ENCODE data around the gene TCP11. TPM values are rescaled to one million over a fixed set of nuclear protein-coding genes. Genes with fewer than 3 reads are reported as not detected.

TCP11 gene
- total and polyA plus RNA-seq, 3 experiments from 2014 or later: not detected

- Histone ChIP-seq H3K36me3 (ENCODE audit: insufficient read depth, low read length) (no peaks in the 10 kb centered on the region), H3K27ac (ENCODE audit: low read depth, low read length) (no peak overlapping the region), H3K4me1 (ENCODE audit: insufficient read depth, low read length) (no peaks in the 10 kb centered on the region), H3K4me3 (ENCODE audit: low read length) (no peak overlapping the region), H3K27me3 (ENCODE audit: insufficient read depth, low read length, poor library complexity, severe bottlenecking) (no peaks in the 10 kb centered on the region), H3K9me3 (ENCODE audit: low read length) (no peaks in the 10 kb centered on the region)
- POLR2A ChIA-PET: interaction anchor here (0.6 kb wide), 1 partner anchor 202 kb away, joined by 7 read pairs; no protein-coding TSS in a partner anchor
- peaks cover 0 to 44% (median 14%) of the 10 kb centered on the region in 3 donors for H3K36me3 Mint-ChIP-seq
- H3K9me3 Mint-ChIP-seq: no peaks in the 10 kb centered on the region
- DNase-seq: no peak
- H3K4me3 Mint-ChIP-seq: no peak overlapping the region
- H3K27me3 Mint-ChIP-seq: no peaks in the 10 kb centered on the region
- no peaks in the 10 kb centered on the region for H3K4me1 Mint-ChIP-seq
- H3K27ac Mint-ChIP-seq: peak overlapping the region in 1 of 8 donors; percentile 50
- CTCF ChIA-PET: no interaction called here
These were observed 69.0 kb downstream of the TCP11 start for GRCh38 chr6:35072051-35072697.

- peak overlapping the region in 1 of 8 donors; percentile 24 for H3K27ac Mint-ChIP-seq
- no peak overlapping the region for H3K4me3 Mint-ChIP-seq
- H3K4me1 Mint-ChIP-seq: no peaks in the 10 kb centered on the region
- H3K9me3 Mint-ChIP-seq: no peaks in the 10 kb centered on the region
- H3K36me3 ChIP-seq (ENCODE audit: insufficient read depth, low read length): no peaks in the 10 kb centered on the region
- ChIA-PET POLR2A (no interaction called here), CTCF (no interaction called here)
- no peak overlapping the region for H3K27ac ChIP-seq (ENCODE audit: low read depth, low read length)
- H3K27me3 ChIP-seq (ENCODE audit: insufficient read depth, low read length, poor library complexity, severe bottlenecking): no peaks in the 10 kb centered on the region
- no peaks in the 10 kb centered on the region for H3K9me3 ChIP-seq (ENCODE audit: low read length)
- DNase-seq: no peak
- H3K27me3 Mint-ChIP-seq: no peaks in the 10 kb centered on the region
- no peaks in the 10 kb centered on the region for H3K4me1 ChIP-seq (ENCODE audit: insufficient read depth, low read length)
- H3K36me3 Mint-ChIP-seq: peaks cover 0 to 41% (median 10%) of the 10 kb centered on the region in 3 donors
- H3K4me3 ChIP-seq (ENCODE audit: low read length): no peak overlapping the region
These were observed 69.7 kb downstream of the TCP11 start for GRCh38 chr6:35071347-35071994.

DNA sequence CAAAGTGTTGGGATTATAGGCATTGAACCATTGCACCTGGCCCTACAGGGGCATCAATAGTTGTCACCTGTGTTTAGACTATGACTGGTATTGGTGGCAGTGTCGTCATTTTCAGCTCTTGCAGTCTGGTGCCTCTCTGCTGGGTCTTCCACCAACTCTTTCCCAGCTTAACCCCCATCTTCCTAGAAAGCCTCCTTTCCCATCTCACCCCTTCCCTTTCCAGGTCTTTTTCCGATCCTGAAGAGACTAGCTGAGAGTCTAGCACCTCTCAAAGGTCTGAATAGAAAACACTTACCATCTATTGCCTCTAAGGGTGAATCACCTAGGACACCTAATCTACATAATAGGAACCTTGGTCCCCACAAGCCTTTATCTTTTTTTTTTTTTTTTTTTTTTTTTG, 71.0 kb downstream of the TCP11 start:
- Histone ChIP-seq H3K4me3 (ENCODE audit: low read length) (no peak overlapping the region), H3K27me3 (ENCODE audit: insufficient read depth, low read length, poor library complexity, severe bottlenecking) (no peaks in the 10 kb centered on the region), H3K36me3 (ENCODE audit: insufficient read depth, low read length) (no peaks in the 10 kb centered on the region), H3K9me3 (ENCODE audit: low read length) (no peaks in the 10 kb centered on the region), H3K4me1 (ENCODE audit: insufficient read depth, low read length) (no peaks in the 10 kb centered on the region), H3K27ac (ENCODE audit: low read depth, low read length) (no peak overlapping the region)
- CTCF ChIA-PET: no interaction called here
- Mint-ChIP-seq H3K9me3 (no peaks in the 10 kb centered on the region), H3K27me3 (no peaks in the 10 kb centered on the region), H3K4me3 (no peak overlapping the region), H3K36me3 (peaks cover 0 to 43% (median 10%) of the 10 kb centered on the region in 3 donors), H3K27ac (no peak overlapping the region), H3K4me1 (no peaks in the 10 kb centered on the region)
- POLR2A ChIA-PET: no interaction called here
- no peak for DNase-seq

DNA sequence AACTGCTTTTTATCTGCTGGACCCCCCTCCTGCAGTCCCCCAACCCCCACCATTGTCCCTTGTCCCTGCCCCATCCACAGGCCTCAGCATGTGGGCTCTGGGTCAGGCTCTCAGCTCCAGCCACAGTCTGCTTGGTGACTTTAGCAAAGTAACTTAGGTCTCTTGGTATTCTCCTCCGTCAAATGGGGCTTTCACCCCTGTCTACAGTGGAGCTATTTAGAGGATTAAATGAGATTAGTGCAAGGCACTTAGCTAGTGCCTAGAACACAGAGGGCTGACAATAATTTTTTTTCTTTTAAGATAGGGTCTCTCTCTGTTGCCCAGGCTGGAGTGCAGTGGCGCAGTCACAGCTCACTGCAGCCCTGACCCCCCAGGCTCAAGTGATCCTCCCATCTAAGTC, 71.9 kb downstream of the TCP11 start:
- no peak for DNase-seq
- no peaks in the 10 kb centered on the region for H3K36me3 ChIP-seq (ENCODE audit: insufficient read depth, low read length)
- no peaks in the 10 kb centered on the region for H3K9me3 ChIP-seq (ENCODE audit: low read length)
- ChIA-PET CTCF (no interaction called here), POLR2A (no interaction called here)
- no peaks in the 10 kb centered on the region for H3K27me3 ChIP-seq (ENCODE audit: insufficient read depth, low read length, poor library complexity, severe bottlenecking)
- H3K27ac Mint-ChIP-seq: no peak overlapping the region
- peaks cover 0 to 43% (median 6%) of the 10 kb centered on the region in 3 donors for H3K36me3 Mint-ChIP-seq
- H3K9me3 Mint-ChIP-seq: no peaks in the 10 kb centered on the region
- H3K4me3 ChIP-seq (ENCODE audit: low read length): no peak overlapping the region
- H3K4me1 ChIP-seq (ENCODE audit: insufficient read depth, low read length): no peaks in the 10 kb centered on the region
- H3K4me1 Mint-ChIP-seq: no peaks in the 10 kb centered on the region
- no peak overlapping the region for H3K4me3 Mint-ChIP-seq
- no peaks in the 10 kb centered on the region for H3K27me3 Mint-ChIP-seq
- no peak overlapping the region for H3K27ac ChIP-seq (ENCODE audit: low read depth, low read length)

- ChIA-PET POLR2A (no interaction called here), CTCF (no interaction called here)
- H3K9me3 Mint-ChIP-seq: no peaks in the 10 kb centered on the region
These were observed 72.5 kb downstream of the TCP11 start for GRCh38 chr6:35068644-35069043.

GRCh38 chr6:35068206-35068605, 72.9 kb downstream of the TCP11 start:
- no peaks in the 10 kb centered on the region for H3K9me3 Mint-ChIP-seq
- no peak overlapping the region for H3K4me3 ChIP-seq (ENCODE audit: low read length)
- no peak for DNase-seq
- H3K27me3 ChIP-seq (ENCODE audit: insufficient read depth, low read length, poor library complexity, severe bottlenecking): no peaks in the 10 kb centered on the region
- no peak overlapping the region for H3K27ac ChIP-seq (ENCODE audit: low read depth, low read length)
- H3K27ac Mint-ChIP-seq: peak overlapping the region in 1 of 8 donors; percentile 52
- no peak overlapping the region for H3K4me3 Mint-ChIP-seq
- no peaks in the 10 kb centered on the region for H3K9me3 ChIP-seq (ENCODE audit: low read length)
- H3K4me1 Mint-ChIP-seq: peaks cover 0 to 2% (median 0%) of the 10 kb centered on the region in 3 donors
- H3K36me3 ChIP-seq (ENCODE audit: insufficient read depth, low read length): no peaks in the 10 kb centered on the region
- no peaks in the 10 kb centered on the region for H3K27me3 Mint-ChIP-seq
- peaks cover 0 to 41% (median 6%) of the 10 kb centered on the region in 3 donors for H3K36me3 Mint-ChIP-seq
- CTCF ChIA-PET: no interaction called here
- no peaks in the 10 kb centered on the region for H3K4me1 ChIP-seq (ENCODE audit: insufficient read depth, low read length)
- POLR2A ChIA-PET: no interaction called here

More at GRCh38 chr6:35068644-35069043, 72.5 kb downstream of the TCP11 start:
- H3K27ac ChIP-seq (ENCODE audit: low read depth, low read length): no peak overlapping the region
- no peak overlapping the region for H3K4me3 Mint-ChIP-seq
- H3K27ac Mint-ChIP-seq: no peak overlapping the region
- H3K27me3 Mint-ChIP-seq: no peaks in the 10 kb centered on the region
- no peaks in the 10 kb centered on the region for H3K36me3 ChIP-seq (ENCODE audit: insufficient read depth, low read length)
- no peak overlapping the region for H3K4me3 ChIP-seq (ENCODE audit: low read length)
- no peaks in the 10 kb centered on the region for H3K9me3 ChIP-seq (ENCODE audit: low read length)
- H3K4me1 ChIP-seq (ENCODE audit: insufficient read depth, low read length): no peaks in the 10 kb centered on the region
- H3K36me3 Mint-ChIP-seq: peaks cover 0 to 41% (median 6%) of the 10 kb centered on the region in 3 donors
- H3K27me3 ChIP-seq (ENCODE audit: insufficient read depth, low read length, poor library complexity, severe bottlenecking): no peaks in the 10 kb centered on the region
- DNase-seq: no peak
- no peaks in the 10 kb centered on the region for H3K4me1 Mint-ChIP-seq

Other genes with a start within 250 kb of the TCP11 start
- under 1 TPM; 0.07 TPM for gene SCUBE3, start 72.6 kb upstream of the TCP11 start, total RNA-seq
- gene SCUBE3, start 72.6 kb upstream of the TCP11 start, polyA plus RNA-seq: 0.18 TPM
- 10 to 100 TPM; 31.3 to 35.2 TPM for gene ZNF76, start 118.4 kb upstream of the TCP11 start, total RNA-seq
- 33.6 TPM for gene ZNF76, start 118.4 kb upstream of the TCP11 start, polyA plus RNA-seq
- 10 to 100 TPM; 71.2 to 73.0 TPM for gene DEF6, start 156.5 kb upstream of the TCP11 start, total RNA-seq
- gene DEF6, start 156.5 kb upstream of the TCP11 start, polyA plus RNA-seq: 183 TPM
- gene PPARD, start 201.2 kb upstream of the TCP11 start, total RNA-seq: 10 to 100 TPM; 14.8 to 16.2 TPM
- 7.7 TPM for gene PPARD, start 201.2 kb upstream of the TCP11 start, polyA plus RNA-seq

Measured in CD8-positive, alpha-beta memory T cell (primary cell).